Right atrium auricular region (tissue), 2 donors: ENCODE data around the gene CBY1. TPM values are rescaled to one million over a fixed set of nuclear protein-coding genes. Genes with fewer than 3 reads are reported as not detected.

ENCODE experiments used
- DNase-seq: peaks from one replicate; pipeline ENCODE4 v3.0.0-alpha.2; 2019; ENCODE audit warnings: low spot score
- H3K27ac ChIP-seq, 2 donors: fragments of 200-600 bp; sonication (generic); 1 replicate in 1 of 2; 2 replicates in 1 of 2; pipeline ENCODE4 v1.5.1; 2016 to 2019
- H3K27me3 ChIP-seq, 2 donors: fragments of 200-600 bp; sonication (generic); one replicate each; pipeline versions ENCODE4 v1.5.1 to v1.6.0; 2017 to 2019
- H3K36me3 ChIP-seq: fragments of 200-600 bp; sonication (generic); one replicate; pipeline ENCODE4 v1.5.1; 2016
- H3K4me1 ChIP-seq, 2 donors: fragments of 200-600 bp; sonication (generic); one replicate each; pipeline versions ENCODE4 v1.5.1 to v1.6.0; 2017 to 2019
- H3K4me3 ChIP-seq, 2 donors: fragments of 200-600 bp; sonication (generic); 1 replicate in 1 of 2; 2 replicates in 1 of 2; pipeline ENCODE4 v1.5.1; 2017 to 2019; ENCODE audit warnings: mild to moderate bottlenecking in 1 of 2, moderate library complexity in 1 of 2
- H3K9me3 ChIP-seq, 2 donors: fragments of 200-600 bp; sonication (generic); one replicate each; pipeline ENCODE4 v1.5.1; 2019
- CTCF ChIP-seq, 2 donors: fragments of 200-600 bp; sonication (generic); IDR thresholded peaks; one replicate each; pipeline ENCODE4 v1.5.1; 2019; ENCODE audit warnings: antibody characterized with exemption in 2 of 2
- total RNA-seq, 2 donors: library from RNA; depleted of rRNA; stranded (reverse); fragments of >200 nt; gene quantifications; one replicate each; pipeline ENCODE4 v1.1.0, GENCODE V29; 2016

The CBY1 gene
- total RNA-seq, 2 donors from 2014 or later, result 23.0 to 27.9 TPM

- peaks cover 0 to 51% of the 10 kb centered on the region in 2 donors for H3K4me1 ChIP-seq
- no peak for TF ChIP-seq CTCF (IDR thresholded peaks at IDR 0.05)
- H3K27ac ChIP-seq, result no peak overlapping the region
- DNase-seq, result no peak
- no peaks in the 10 kb centered on the region for H3K9me3 ChIP-seq
- H3K4me3 ChIP-seq, result no peak overlapping the region
- peaks cover 12% of the 10 kb centered on the region for H3K36me3 ChIP-seq
- no peaks in the 10 kb centered on the region for H3K27me3 ChIP-seq
These were observed 38.5 kb downstream of the CBY1 start for GRCh38 chr22:38694940-38695339.

- DNase-seq, result peak; percentile 71
- H3K27ac ChIP-seq, result peak overlapping the region; percentile 68 to 100
- H3K9me3 ChIP-seq, result no peaks in the 10 kb centered on the region
- H3K27me3 ChIP-seq, result no peaks in the 10 kb centered on the region
- H3K4me1 ChIP-seq, result peaks cover 0 to 57% of the 10 kb centered on the region in 2 donors
- TF ChIP-seq CTCF (IDR thresholded peaks at IDR 0.05), result no peak
- peaks cover 6% of the 10 kb centered on the region for H3K36me3 ChIP-seq
- H3K4me3 ChIP-seq, result peak overlapping the region in 1 of 2 donors; percentile 94
These were observed 40.4 kb downstream of the CBY1 start for GRCh38 chr22:38696606-38697424.

GRCh38 chr22:38697425-38698089 lies 41.1 kb downstream of the CBY1 start:
- no peak for TF ChIP-seq CTCF (IDR thresholded peaks at IDR 0.05)
- H3K27me3 ChIP-seq, result no peaks in the 10 kb centered on the region
- H3K27ac ChIP-seq, result peak overlapping the region; percentile 68 to 100
- peaks cover 0 to 57% of the 10 kb centered on the region in 2 donors for H3K4me1 ChIP-seq
- H3K9me3 ChIP-seq, result no peaks in the 10 kb centered on the region
- H3K36me3 ChIP-seq, result no peaks in the 10 kb centered on the region
- DNase-seq, result no peak
- H3K4me3 ChIP-seq, result peak overlapping the region in 1 of 2 donors; percentile 94

GRCh38 chr22:38698407-38699094 lies 42.1 kb downstream of the CBY1 start:
- peak overlapping the region; percentile 97 to 100 for H3K27ac ChIP-seq
- H3K4me1 ChIP-seq, result peaks cover 0 to 57% of the 10 kb centered on the region in 2 donors
- no peak for DNase-seq
- no peaks in the 10 kb centered on the region for H3K27me3 ChIP-seq
- H3K4me3 ChIP-seq, result peak overlapping the region; percentile 65 to 94
- H3K9me3 ChIP-seq, result no peaks in the 10 kb centered on the region
- TF ChIP-seq CTCF (IDR thresholded peaks at IDR 0.05), result no peak
- no peaks in the 10 kb centered on the region for H3K36me3 ChIP-seq

GRCh38 chr22:38699143-38699542 lies 42.7 kb downstream of the CBY1 start:
- Histone ChIP-seq H3K4me1 (peaks cover 0 to 57% of the 10 kb centered on the region in 2 donors), H3K4me3 (peak overlapping the region; percentile 65 to 94), H3K9me3 (no peaks in the 10 kb centered on the region), H3K27ac (peak overlapping the region; percentile 97 to 100), H3K36me3 (no peaks in the 10 kb centered on the region), H3K27me3 (no peaks in the 10 kb centered on the region)
- no peak for DNase-seq
- no peak for TF ChIP-seq CTCF (IDR thresholded peaks at IDR 0.05)
